ENCODE results near the gene SLC24A3.

Gene SLC24A3

GRCh38 chr20:19427913-19428312 lies 215.5 kb downstream of the SLC24A3 start:
- DNase-seq (ENCODE audit: low spot score) = no peak

GRCh38 chr20:19428324-19428723 lies 215.9 kb downstream of the SLC24A3 start:
- no peak for DNase-seq (ENCODE audit: low spot score)

- no peak for DNase-seq (ENCODE audit: low spot score)
Observed at GRCh38 chr20:19429538-19429937, 217.1 kb downstream of the SLC24A3 start.

DNA sequence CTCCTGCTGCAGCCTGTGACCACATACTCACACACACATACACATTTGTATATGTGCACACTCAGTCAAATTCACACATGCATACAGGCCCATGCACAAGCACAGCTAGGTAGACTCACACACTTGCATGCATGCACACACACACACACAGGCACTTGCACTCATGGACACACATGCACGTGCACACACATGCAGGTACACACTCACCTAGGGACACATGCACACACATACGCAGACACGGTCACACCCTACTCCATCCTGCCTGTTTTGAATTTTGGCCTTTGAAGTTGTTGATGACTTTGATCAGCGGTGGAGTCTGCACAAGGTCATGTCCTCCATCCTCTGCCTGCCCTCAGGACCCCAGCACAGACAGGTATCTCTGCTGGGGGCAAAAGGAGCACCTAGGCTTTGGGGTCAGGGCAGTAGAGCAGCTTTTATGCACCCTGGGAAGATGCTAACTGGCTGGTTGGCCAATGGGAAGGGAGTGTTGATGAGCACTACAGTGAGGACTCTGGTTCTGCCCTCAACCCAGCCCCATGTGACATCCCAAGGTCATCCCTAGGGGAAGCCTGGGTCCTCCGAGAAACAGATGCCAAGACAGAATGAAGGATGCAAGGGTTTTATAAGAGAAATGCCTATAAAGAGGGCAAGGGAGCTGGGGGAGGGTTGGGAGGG lies 218.3 kb downstream of the SLC24A3 start:
- DNase-seq (ENCODE audit: low spot score) = no peak

- no peak for DNase-seq (ENCODE audit: low spot score)
Observed at GRCh38 chr20:19431316-19431700, 218.9 kb downstream of the SLC24A3 start.

DNA sequence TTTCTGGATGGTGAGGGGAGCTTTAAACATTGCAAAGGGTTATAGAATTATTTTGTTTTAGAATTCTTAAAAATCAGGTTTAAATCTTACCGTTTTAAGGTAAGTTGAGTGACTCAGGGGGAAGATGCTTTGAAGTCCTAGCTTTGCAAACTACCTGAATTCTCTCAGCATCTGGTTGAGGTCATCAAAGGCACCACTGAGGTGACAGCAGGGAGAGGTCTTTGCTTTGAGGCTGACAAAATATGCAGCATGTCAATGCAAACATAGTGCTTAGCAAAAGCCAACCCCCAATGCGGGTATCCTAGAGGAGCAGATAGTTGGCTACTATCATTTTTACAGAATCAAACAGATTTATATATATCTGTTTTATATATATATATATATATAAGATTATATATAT lies 219.5 kb downstream of the SLC24A3 start:
- DNase-seq (ENCODE audit: low spot score) = no peak

DNA sequence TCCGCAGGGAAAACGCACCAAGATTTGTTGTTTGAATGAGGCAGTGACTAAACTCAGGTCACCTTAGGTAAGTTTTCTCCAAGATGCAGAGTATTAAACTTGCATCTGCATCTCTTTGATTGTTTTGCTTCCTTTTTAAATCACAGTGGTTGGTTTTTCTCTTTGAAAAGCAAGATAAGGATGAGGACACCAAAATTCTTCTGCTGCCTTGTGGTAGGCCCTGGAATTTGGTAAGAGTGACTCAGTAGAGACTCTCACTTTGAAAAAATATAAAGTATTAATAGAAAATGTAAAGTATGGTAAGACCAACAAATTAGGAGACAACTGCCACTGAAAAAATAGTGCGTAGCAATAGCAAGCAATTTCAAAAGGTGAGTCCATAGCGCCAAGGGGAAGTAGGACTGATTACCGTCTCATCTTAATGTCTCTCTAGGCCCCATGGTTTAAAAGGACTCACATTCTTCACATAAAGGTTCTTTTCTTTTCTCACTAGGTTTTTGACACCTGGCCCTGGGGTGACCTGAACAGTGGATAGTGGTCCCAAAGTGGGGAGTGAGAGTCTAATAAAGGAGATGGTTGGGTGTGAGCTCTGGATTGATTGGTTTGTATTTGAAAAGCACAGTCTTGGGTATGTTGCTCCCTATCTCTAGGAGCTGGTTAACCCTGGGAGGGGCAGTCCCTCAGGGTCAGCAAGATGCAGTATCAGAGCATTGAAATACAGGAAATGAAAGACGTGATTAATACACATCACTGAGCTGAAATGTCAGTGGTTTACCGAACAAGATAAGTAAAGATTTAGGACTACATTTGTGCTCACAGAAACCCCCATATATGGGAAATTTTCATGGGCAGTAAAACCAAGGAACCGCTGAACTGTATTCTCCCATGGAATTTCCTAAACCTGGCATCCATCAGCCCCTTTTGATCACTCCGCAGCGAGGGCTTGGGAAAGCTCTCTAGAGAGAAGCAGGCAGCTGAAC lies 221.2 kb downstream of the SLC24A3 start:
- peak; percentile 29 for DNase-seq (ENCODE audit: low spot score)

DNA sequence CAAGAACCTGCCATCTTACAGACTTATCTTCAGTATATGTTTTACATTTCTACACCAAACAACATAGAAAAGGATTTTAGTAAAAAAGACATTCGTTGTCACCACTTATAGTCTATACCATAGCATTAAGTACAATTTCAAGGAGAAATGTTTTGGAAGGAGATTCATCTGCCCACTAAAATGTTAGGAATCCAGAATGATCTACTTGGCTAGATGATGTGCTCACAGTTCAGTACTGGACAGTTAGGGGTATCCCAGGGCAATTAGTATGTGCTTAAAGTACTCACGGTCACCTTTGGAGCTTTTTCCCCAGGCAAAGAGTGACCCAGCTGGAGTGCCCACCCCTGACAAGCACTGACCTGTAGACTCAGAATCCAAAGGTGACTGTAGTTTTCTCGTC lies 222.9 kb downstream of the SLC24A3 start:
- DNase-seq (ENCODE audit: low spot score) = no peak

DNA sequence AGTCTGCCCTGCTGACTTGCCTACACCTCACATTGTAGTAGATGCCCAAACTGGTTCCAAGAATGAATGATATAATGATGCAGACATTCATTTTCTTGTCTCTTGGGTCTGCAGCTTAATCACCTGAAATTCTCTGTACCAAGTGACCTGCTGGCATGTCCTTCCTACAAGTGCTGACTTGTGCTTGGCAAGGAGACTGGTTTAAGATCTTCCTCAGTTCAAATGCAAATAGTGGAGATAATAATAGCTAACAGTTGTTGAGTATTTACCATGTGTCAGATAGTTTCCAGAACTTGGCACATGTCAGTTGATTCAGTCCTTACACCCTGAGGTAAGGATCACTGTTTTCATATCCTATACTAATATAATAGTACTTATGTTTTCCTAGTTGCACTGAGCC lies 223.4 kb downstream of the SLC24A3 start:
- no peak for DNase-seq (ENCODE audit: low spot score)

DNA sequence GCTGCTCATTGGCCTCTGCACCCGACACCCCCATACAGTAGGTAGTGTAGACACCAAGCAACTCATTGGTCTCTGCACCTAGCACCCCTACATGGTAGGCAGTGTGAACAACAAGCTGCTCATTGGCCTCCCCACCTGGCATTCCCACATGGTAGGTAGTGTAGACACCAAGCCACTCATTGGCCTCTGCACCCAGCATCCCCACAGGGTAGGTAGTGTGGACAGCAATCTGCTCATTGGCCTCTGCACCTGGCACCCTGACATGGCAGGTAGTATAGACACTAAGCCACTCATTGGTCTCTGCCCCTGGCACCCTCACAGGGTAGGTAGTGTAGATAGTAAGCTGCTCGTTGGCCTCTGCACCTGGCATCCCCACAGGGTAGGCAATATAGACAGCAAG lies 226.0 kb downstream of the SLC24A3 start:
- no peak for DNase-seq (ENCODE audit: low spot score)

DNA sequence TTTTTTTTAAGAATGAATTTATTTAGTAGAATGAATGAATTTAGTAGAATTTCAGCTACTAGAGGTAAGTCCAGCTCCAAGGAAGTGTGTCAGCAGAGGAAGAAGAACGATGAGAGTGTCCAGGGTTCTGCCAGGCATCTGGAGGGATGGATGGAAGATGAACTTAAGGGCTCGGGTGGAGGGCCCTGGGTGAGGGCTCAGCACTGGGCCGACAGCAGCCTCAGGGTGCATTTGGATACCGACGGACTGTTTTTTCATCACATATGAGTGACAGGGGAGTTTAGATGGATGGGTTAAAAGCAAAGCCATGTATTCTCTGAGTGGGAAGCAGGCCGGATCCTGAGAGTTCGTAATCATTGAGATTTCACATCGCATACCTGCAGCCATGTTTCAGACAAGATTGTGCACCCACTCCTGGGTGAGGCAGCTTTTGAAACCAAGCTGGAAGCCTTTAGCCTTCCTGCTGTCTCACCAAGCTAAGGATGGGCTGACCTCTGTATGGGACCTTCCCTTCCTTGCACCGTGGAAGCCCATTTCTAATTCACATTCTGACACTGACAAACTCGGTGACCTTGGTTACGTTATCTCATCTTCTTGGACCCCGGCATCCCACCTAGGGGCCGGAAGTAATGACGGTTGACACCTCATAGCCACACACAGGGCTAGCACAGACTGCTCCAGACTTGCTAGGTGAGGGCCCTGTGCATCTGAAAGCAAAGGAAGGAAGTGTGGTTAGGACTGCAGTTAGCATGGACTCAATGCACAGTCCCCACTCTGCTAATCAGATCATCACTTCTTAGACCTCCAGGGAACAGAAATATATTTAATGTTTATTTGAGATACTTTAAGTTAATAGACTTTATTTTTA lies 228.5 kb downstream of the SLC24A3 start:
- no peak for DNase-seq (ENCODE audit: low spot score)

DNA sequence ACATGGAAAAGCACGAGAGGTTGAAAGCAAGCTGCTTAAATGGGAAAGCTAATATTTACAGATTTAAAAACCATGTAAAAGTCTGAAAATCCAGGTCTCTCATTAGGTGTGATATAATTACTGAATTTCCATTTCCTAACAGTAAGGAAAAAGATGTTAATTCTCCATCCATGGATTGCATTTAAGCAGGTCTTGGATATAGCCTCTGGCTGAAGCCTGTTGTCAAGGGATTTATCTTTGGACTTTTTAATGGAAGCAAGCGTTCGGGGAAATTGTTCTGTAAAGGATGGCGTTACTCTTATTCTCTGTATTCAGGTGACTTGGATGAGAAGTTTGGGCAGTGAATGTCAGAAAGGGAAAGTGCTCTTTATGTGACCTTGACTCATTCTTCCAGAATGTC lies 233.8 kb downstream of the SLC24A3 start:
- no peak for DNase-seq (ENCODE audit: low spot score)

DNA sequence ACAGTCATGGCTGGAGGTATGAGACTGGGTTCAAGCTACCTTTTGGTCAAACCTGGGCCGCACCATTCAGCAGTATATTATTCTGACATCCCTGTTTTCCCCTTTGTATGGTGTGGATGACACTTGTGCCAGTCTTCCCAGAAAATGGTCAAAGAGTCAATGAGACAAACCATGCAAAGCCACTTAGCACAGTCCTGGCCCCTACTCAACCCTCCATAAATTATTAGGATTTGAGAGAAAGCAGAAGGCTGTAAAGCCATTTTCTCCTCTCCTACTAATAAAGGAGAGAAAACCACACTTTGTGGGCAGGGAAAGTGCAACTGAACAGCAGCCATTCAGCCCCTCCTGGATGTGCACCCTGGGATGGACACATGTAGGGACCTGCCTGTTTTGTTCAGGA lies 236.2 kb downstream of the SLC24A3 start:
- no peak for DNase-seq (ENCODE audit: low spot score)

DNA sequence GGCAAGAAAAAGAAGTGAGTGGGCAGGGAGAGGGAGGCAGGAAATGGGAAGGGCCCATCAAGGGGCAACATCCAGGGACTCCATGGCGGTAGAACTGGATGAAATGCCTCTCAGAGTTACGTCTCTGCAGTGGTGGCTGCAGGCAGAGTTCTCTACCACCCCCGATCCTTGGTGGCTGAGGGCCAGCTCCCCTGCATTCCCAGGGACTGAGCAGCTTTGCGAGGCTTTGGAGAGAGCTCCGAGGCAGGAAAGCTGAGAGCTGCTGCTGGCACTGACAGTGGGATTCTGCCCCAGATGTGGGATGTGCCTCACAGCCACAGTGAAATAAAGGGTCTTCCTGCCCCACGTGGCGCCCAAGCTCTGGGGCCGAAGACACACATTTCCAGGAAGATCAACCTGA lies 236.6 kb downstream of the SLC24A3 start:
- no peak for DNase-seq (ENCODE audit: low spot score)

GRCh38 chr20:19451231-19451922 lies 238.9 kb downstream of the SLC24A3 start:
- DNase-seq (ENCODE audit: low spot score) = no peak

DNA sequence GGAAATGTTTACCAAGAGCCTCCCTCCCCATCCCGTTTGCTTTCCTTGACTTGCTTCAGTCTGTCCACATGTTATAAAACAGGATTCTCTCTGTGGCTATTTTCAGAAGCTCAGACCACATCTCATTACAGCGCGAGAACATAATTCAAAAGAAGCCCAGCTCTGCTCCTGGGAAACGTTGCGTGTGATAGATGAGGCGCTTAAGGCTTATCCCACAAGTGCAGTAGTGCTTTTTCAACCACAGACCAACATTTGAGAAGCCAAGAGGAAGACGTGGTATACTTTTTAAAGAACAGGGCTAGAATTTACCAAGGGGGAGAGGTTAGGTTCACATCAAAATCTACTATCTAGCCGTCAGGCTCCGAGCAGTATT lies 239.5 kb downstream of the SLC24A3 start:
- DNase-seq (ENCODE audit: low spot score) = no peak

GRCh38 chr20:19453410-19453809 lies 241.0 kb downstream of the SLC24A3 start:
- DNase-seq (ENCODE audit: low spot score) = no peak

GRCh38 chr20:19453862-19454261 lies 241.4 kb downstream of the SLC24A3 start:
- DNase-seq (ENCODE audit: low spot score) = no peak

- DNase-seq (ENCODE audit: low spot score) = no peak
Observed at GRCh38 chr20:19456595-19457395, 244.4 kb downstream of the SLC24A3 start.

GRCh38 chr20:19457611-19458010 lies 245.2 kb downstream of the SLC24A3 start:
- DNase-seq (ENCODE audit: low spot score) = no peak

DNA sequence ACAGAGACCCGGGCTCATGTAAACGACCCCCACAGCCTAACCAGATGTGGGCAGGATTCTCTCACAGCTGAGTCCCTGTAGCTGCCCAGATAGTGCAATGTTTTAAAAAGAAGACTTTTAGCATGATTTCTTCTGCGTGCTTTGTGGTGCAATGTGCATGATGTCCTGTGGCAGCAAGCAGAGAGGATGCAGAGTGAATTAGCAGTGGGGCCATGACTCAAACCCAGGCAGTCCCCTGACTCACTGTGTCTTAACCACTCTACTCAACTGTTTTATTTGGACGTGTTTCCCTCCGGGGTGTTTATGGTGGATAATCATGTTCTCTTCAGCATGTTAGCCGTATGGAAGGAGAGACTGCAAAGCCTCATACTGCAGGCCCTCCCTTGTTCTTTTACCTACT lies 247.9 kb downstream of the SLC24A3 start:
- DNase-seq (ENCODE audit: low spot score) = no peak
